ENCODE results near the gene ZNF507.
A peak's percentile ranks its signal among the peaks of the same experiment; 100 is the strongest.

Gene ZNF507
- 18.4 to 44.7 reads per million in 2 donors for total RNA-seq

DNA sequence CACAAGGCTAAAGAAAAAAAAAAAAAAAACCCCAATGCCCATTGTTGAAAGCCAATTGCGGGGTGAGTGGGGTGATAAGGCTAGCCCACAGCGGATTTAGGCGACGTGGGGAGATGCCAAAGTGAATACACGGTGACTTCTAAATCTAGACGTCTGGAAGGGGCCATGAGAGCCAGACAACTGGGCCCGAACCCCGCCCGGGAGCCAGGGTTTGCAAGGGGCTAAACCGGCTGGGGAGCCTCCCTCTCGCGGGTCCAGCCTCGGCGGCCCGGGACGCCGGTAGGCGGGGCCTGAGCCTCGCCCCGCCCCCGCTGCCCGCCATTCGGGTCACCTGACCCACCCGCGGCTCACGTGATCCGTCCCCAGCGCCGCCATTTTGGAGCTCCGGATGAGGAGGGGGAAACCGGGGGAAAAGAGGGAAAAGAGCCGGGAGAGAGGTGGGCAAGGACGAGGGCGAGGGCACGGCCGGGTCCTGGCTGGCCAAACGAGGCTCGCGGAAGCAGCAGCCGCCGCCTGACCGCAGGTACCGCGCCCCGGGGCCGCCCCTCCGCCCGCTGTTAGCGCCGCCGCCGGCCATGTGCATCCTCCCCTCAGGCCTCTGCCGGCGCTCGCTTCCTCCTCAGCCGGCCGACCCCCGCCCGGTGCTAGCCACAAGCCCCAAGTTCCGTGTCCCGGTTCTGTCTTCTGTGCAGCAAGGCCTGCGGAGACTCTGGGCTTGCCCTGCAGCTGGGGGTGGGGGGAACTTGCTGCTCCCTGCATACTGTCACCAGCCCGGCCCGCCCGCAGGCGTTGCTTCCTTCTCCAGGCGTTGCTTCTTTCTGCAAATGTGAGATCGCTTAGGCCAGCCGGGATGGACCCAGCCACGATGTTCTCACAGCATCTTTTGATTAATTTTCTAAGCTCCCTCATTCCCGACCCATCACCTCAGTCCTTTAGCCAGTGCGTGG lies at the start of gene ZNF507:
Gene ZNF507 (plus strand): TSS at position 350 of the 947 bp plus-strand sequence. CDS start 7,221 bp downstream, outside the sequence.
- peak; percentile 59 to 84 (median 73) for DNase-seq

DNA sequence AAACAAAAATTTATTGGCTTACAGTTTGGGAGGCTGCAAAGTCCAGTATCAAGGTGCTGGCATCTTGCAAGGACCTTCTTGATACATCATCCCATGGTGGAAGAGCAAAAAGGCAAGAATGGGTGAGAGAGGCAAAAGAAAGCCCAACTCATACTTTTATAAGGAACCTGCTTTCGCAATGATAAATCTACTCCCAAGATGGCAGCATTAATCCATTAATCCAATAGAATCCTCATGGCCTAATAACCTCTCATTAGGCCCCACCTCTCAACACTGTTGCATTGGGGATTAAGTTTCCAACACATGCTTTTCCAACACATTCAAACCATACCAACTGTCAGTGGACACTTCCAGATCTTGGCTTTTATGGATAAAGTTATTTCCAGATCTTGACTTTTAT lies 48.7 kb upstream of the ZNF507 start:
- DNase-seq, result no peak

DNA sequence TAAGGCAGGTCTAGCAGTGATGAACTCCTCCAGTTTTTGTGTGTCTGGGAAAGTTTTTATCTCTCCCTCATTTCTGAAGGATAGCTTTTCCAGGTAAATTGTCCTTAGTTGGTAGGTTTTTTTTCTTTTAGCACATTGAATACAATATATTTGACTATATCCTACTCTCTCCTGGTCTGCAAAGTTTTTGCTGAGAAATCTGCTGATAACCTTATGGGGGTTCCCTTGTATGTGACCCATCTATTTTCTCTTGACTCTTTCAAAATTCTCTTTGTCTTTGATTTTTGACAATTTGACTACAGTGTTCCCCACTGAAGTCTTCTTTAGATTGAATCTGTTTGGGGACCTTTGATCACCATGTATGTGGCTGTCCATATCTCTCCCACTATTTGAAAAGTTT lies 42.6 kb upstream of the ZNF507 start:
- no peak for DNase-seq

DNA sequence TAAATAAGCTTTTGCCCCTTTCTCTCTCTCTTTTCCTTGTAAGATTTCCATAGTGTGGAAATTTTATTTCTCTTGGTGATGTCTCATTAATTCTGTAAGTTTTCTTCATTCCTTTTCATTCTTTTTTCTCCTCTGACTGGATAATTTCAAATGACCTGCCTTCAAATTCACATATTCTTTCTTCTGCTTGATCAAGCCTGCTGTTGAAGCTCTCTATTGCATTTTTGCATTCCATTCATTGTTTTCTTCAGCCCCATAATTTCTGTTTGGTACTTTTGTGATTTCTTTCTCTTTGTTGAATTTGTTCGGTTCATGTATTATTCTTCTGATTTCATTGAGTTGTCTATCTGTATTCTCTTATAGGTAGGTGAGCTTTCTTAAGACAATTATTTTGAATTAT lies 42.2 kb upstream of the ZNF507 start:
- no peak for DNase-seq

DNA sequence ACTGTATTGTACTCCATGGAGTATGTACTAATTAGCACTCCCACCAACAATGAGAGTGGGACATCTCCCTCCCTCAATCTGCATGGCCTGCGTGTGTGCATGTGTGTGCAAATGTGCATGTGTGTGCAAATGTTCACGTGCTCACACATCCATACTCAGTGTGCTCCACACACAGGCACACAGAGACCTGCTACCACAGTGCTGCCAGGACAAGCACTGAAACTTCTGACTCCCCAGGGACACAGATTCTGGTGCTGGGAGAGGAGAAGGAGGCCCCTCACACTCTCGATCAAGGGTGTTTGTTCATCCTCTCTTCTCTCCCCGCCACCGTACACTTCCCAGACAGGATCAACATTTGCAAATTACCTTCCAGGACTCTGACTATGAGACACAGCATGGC lies 37.8 kb upstream of the ZNF507 start:
- no peak for DNase-seq

DNA sequence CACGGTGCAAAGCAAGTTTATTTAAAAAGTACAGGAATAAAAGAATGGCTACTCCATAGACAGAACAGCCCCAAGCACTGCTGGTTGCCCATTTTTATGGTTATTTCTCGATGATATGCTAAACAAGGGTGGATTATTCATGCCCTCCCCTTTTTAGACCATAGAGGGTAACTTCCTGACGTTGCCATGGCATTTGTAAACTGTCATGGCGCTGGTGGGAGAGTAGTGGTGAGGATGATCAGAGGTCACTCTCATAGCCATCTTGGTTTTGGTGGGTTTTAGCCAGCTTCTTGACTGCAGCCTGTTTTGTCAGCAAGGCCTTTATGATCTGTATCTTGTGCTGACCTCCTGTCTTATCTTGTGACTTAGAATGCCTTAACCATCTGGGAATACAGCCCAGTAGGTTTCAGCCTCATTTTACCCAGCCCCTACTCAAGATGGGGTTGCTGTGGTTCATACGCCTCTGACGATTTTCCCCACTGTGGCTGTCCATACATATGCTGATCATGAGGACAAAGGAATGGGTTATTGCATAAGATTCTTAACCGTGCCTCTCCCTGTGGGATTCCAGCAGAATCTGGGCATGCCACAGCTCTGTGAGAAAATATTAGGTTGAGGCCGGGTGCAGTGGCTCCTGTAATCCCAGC lies 36.9 kb upstream of the ZNF507 start:
- no peak for DNase-seq

DNA sequence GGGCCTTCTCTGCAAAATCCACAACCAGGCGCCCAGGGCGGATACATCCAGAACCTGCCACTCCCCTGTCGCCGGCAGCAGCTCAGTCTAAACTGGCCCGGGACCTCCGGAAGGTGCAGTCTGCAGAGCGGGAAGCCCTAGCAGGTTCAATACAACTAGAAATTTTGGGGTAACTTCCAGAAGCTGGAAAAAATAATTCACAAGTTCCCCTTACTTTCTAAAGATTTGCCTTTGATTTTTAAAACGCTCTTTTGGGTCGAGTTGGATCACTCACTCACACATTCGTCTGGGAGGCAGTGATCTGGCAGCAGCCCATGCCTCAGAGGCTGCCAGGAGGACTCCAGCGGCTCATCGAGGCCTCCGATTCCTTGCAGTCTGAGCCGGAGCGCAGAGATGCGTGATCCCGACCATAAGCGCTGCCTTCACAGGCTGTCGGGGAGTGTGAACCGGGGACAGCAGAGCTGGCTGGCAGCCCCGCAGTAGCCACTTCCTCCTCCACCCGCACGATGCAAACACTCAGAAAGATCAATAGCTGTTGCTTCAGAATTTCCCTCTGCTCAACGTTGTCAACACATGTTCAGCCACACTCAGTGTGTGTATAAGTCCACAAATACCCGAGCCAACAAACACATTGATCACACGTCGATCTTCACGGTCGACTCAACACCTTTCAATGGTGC lies 35.6 kb upstream of the ZNF507 start:
- DNase-seq, result no peak

DNA sequence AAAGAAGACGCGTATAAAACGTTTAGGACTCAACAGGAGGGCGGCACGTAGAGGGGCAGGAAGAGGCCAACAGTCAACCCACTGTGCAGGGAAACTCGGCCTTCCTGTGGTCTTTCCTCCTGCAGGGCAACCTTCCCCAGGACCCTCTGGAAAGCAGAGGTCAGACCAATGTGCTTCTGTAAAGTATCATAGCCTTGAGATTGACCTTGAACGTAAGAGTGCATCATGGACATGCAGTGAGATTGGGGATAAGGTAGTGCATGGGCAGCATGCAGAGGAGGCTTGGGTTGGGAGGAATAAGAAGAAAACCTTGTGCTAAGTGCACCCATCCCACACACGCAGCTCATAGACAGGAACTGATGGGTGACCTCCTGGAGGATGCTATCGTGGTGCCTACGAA lies 34.0 kb upstream of the ZNF507 start:
- DNase-seq, result no peak

DNA sequence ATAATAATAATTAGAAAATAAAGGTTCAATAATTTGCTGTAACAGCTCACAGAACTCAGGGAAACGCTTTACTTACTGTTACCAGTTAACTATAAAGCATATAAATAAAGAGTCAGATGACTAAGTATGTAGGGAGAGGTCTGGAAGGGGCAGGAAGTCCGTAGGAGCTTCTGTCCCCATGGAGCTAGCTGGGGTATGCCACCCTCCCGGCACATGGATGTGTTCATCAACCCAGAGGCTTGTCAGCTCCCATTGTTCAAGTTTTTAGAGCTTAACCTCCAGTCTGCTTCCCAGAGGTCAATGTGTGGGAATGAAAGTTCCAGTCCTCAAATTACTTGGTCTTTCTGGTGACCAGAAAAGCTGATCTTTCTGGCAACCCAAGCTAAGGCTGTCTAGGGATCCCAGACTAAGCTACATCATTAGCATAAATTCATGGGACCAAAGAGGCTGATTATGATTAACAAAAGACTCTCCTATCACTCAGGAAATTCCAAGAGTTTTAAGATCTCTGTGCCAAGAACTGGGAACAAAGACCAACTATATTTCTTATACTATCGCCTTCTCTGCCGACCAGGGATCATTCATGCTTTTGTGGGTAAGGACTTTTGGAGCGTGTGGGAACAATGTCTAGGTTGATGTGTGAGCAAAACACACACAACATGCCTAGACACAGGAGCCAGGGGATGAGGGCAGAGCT lies 31.7 kb upstream of the ZNF507 start:
- DNase-seq, result no peak

DNA sequence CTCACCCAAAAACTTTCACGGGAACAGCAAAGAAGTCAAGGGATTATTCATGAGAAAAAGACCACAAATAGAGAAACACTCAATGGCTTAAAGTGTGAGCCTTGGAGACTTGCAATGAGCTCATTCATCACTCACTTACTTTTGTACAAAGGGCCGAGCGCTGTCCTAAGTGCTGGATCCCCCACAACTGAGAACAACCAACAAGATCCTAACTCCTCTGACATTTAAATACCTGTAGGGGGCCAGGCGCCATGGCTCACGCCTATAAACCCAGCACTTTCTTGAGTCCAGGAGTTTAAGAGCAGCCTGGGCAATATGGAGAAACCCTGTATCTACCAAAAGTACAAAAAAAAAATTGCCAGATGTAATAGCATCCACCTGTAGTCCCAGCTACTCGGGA lies 29.4 kb upstream of the ZNF507 start:
- DNase-seq, result no peak

DNA sequence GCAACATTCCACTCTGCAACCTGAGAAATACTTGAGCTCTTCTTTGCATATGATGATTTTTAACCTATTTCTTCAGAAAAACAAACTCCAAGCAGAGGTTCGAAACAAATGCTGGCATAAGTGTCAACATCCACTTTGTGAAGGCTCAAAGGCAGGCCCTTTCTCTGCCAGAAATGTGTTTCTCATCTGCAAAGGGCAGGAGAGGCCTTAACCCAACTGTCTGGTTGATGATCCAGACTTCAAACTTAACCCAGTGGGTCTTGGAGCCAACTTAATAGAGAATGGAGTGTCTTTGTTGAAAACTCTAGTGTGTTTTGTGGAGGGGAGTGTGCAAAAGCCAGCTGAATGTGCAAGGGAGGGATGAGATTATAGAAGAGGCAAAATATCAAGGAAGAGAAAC lies 28.3 kb upstream of the ZNF507 start:
- DNase-seq, result no peak

DNA sequence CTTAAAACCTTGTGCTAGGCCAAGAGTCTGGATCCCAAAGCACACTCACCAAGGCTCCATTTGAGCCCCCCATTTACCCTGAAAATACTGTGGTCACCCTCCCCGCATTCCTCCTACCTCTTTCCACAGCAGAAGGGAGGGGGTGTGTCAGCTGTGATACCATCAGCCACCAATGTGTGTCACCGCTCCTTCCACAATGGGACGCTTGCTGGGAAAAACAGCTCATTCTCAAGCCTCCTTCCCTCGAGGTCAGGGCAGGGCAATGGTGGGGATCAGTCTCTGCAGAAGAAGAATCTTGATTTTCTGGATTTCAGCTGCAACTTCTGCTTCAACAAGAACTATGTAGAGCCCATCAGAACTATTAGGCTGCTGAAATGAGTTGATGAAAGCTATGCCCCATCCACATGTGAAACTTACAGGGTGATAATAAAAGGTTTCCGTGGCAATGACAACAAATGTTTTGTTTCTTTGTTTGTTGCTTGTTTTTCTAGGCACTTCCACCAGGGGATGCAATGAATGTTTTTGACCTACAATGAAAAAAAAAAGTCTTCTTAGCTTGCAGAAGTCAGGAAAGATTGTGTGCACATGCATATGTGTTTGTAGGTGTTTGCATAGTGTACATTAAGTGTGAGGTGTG lies 26.4 kb upstream of the ZNF507 start:
- DNase-seq, result peak in 1 of 5 experiments; percentile 2

DNA sequence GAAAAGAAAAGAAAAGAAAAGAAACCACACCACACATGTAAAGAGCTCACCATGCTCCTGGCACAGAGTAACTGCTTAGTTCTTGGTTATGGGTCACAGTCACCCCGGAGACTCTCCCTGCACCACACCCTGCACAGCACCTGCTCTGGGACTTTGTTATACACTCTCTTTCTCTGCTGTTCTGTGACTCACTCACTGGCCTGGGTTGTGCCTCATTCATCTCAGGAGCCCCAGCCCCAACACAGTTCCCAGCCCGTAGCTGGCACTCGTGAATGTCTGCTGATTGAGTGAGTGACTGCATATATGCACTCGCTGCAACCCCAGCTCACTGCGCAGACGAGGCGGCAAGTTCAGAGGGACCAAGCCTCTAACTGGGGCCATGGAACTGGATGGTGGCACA lies 22.9 kb upstream of the ZNF507 start:
- DNase-seq, result no peak

DNA sequence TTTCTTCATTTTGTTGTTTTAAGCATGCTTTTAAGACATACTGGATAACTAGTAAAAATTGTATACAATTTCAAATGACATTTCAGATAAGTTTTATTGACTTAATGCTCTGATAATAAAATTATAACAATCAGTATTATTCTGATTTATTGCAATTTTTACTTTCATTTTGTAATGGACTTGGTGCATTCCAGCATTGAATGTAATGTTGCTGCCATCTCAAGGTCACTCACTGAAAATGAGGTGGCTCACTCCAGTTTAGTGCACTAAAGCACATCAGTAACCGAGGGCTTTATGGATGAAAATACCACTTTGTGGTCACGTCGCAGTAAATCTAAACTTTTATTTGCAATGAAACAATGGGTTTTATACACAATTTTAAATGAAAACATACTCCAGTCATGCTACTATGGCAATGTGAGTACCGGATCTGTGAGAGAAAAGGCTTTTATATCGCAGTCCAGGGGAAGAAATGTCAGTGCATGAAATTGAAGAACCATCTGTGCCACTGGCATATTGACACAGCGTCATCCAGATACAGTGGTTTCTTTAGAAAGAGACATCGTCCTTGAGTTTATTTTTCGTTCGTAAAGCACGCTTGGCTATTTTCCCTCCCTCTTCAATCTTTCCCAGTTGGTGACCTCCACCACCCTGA lies 20.7 kb upstream of the ZNF507 start:
- no peak for DNase-seq

DNA sequence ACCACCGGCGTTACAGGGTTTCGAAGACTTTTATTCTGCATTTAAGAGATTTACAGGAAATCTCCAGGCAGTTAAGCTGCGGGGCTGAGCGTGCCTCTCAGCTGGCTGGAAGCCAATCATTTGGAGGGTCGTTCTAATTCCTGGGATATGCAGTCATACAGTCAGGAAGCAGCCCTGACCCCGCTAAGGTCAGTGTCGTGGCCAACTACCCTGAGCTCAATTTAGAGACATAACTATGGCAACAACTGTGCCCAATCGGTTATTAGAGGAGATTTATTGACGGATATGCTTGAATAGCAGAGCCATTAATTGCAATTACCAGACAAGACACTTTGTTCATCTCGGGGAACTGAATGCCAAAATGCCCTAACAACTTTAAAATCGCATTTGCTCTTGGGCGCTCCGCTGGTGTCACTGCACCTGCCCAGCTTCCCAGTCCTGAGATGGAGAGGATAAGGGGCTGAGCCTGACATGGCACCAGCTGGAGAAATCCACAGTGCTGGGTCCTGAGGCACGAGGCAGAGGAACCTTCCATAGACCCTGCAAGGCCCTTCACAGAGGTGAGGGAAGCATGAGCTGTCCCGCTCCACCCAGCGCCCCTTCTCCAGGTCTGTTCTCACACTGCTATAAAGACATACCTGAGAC lies 15.1 kb upstream of the ZNF507 start:
- no peak for DNase-seq

DNA sequence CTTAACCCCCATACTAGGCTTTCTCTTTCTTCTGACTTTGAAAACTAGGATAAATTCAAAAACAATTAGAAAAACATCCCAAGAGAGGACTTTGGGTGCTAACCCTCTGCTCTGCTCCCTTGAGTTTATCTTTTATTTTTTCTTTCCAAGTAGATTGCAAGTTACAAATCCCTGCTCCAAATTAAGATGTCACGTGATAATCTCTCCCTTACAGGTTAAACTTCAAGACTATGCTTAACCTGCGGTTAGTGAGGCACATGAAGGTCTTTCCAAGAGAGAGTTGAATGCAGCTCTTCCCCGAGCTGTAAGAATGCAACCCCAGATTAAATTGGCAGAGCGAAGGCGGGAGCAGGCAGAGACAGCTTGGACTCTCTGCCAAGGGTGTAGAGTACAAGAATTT lies 12.2 kb upstream of the ZNF507 start:
- DNase-seq, result no peak

DNA sequence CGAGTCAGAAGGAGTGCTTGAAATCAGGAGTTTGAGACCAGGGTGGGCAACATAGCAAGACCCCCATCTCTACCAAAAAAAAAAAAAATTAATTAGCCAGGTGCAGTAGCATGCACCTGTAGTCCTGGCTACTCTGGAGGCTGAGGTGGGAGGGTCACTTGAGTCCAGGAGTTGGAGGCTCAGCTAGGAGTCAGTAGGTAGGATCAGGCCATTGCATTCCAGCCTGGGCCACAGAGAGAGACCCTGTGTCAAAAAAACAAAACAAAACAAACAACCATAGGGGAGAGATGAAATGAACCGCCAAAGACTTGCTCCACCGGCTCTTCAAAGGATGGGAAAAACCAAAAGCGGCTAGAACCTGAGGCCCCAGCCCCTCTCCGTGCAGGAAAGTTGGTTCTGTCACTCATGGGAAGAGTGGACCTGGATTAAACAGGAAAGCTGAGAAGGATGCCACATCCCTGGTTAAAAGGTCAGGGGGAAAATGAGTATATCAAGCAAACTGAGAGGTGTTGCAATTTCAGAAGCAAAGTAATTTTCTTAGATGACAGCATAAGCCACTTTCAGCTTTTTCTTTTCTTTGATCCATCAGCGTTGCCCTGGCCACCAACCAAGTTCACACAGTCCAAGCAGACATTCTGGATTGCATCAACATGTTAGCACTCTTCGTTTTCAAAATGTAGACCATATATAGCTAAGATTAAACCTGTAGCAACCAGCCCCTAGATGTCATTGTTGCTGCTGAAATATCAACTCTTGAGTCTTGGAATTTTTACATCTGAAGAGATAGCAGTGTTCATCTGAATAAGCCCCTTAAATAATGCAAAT lies 8.9 kb upstream of the ZNF507 start:
- DNase-seq, result no peak

DNA sequence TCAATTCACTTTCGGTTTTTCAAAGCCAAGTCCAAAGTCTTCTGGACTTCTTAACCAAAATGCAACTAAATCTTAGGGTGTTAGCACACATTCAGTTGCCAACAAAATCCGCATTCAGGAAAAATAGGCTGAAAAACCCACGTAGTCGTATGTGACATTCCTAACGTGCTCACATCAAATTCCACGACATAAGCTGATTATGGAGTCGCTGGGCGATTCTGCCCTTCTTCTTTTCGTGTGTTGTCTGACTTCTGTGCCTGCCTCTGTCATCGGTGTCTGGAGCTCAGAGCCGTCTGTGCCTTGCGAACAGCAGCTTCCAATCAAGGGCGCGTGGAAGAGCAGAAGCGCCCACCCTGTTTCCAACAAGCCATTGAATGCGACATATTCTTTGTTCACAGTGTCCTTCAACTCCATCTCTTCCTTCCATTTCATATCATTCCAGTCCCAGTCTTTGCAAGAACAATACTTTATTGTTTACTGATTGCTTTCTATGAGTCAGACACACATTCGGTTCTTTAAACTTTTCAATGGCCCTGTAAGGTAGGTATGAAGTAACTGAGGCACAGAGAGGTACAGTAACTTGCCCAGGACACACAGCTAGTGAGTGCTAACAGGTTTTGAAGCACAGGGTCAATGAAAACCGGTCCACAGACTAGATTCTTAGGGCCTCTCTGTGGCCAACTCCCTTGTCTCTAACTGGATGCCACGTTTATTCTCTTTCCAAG lies 8.2 kb upstream of the ZNF507 start:
- no peak for DNase-seq

DNA sequence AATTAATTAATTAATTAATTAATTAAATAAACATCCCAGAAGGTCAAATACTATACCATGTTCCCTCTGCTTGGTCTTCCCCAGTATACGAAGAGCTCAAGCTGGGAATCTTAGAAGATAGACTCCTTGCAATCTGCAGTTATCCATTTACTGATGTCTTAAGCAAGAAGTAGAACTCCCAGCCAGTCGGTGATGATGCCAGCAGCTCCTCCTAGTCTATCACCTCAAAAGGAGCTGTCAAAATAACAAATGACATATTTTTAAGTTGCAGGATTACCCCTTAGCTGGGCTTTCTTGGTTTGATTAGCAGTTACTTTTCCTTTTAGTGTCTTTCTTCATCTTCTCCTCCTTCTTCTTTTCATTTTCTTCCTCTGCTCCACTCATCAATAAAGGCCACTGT lies 6.0 kb upstream of the ZNF507 start:
- DNase-seq, result no peak
